ENCODE data around the gene KANSL1.

Gene KANSL1

GRCh38 chr17:46003907-46004748, 189.1 kb downstream of the KANSL1 start:
- in situ Hi-C loops (cut with HindIII; ENCODE audit: low sequenced_read_pairs): no loop called here

DNA sequence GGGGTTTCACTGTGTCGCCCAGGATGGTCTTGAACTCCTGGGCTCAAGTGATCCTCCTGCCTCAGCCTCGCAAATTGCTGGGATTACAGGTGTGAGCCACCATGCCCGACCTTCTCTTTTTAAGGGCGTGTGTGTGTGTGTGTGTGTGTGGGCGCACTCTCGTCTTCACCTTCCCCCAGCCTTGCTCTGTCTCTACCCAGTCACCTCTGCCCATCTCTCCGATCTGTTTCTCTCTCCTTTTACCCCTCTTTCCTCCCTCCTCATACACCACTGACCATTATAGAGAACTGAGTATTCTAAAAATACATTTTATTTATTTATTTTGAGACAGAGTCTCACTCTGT, 190.3 kb downstream of the KANSL1 start:
- in situ Hi-C loops (cut with HindIII; ENCODE audit: low sequenced_read_pairs): no loop called here

- in situ Hi-C loops (cut with HindIII; ENCODE audit: low sequenced_read_pairs): no loop called here
Measured at GRCh38 chr17:46002311-46002972, 190.8 kb downstream of the KANSL1 start.

- in situ Hi-C loops (cut with HindIII; ENCODE audit: low sequenced_read_pairs): no loop called here
Measured at GRCh38 chr17:46001390-46002310, 191.6 kb downstream of the KANSL1 start.

GRCh38 chr17:46000757-46001156, 192.5 kb downstream of the KANSL1 start:
- in situ Hi-C loops (cut with HindIII; ENCODE audit: low sequenced_read_pairs): no loop called here

GRCh38 chr17:46000292-46000691, 192.9 kb downstream of the KANSL1 start:
- in situ Hi-C loops (cut with HindIII; ENCODE audit: low sequenced_read_pairs): no loop called here

- in situ Hi-C loops (cut with HindIII; ENCODE audit: low sequenced_read_pairs): no loop called here
Measured at GRCh38 chr17:45999900-46000290, 193.3 kb downstream of the KANSL1 start.

DNA sequence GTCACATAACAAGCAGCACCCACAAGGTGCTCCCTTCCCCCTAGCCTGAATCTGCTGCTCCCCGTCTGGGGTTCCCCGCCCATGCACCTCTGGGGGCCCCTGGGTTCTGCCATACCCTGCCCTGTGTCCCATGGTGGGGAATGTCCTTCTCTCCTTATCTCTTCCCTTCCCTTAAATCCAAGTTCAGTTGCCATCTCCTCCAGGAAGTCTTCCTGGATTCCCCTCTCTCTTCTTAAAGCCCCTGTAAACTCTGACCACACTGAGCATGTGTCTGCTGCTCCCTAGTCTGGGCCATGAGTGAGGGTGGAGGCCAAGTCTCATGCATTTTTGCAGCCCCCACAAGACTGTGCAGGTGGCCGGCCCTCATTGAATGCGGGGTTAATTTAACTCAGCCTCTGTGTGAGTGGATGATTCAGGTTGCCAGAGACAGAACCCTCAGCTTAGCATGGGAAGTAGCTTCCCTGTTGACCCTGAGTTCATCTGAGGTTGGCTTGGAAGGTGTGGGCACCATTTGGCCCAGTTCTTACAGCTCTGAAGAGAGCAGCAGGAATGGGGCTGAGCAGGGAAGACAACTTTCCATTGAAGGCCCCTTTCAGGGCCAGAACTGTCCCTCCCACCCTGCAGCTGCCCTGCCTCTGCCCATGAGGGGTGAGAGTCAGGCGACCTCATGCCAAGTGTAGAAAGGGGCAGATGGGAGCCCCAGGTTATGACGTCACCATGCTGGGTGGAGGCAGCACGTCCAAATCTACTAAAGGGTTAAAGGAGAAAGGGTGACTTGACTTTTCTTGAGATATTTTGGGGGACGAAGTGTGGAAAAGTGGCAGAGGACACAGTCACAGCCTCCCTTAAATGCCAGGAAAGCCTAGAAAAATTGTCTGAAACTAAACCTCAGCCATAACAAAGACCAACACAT, 194.0 kb downstream of the KANSL1 start, which contains the start of gene STH:
TSS of gene STH (plus strand) at position 264 of the 913 bp plus-strand sequence. CDS start at position 294, 30 bp downstream.
- in situ Hi-C loops (cut with HindIII; ENCODE audit: low sequenced_read_pairs): no loop called here

- in situ Hi-C loops (cut with HindIII; ENCODE audit: low sequenced_read_pairs): no loop called here
Measured at GRCh38 chr17:45997624-45998023, 195.6 kb downstream of the KANSL1 start.

- in situ Hi-C loops (cut with HindIII; ENCODE audit: low sequenced_read_pairs): no loop called here
Measured at GRCh38 chr17:45997166-45997565, 196.1 kb downstream of the KANSL1 start.

GRCh38 chr17:45996282-45996937, 196.8 kb downstream of the KANSL1 start:
- in situ Hi-C loops (cut with HindIII; ENCODE audit: low sequenced_read_pairs): no loop called here

GRCh38 chr17:45995627-45996270, 197.5 kb downstream of the KANSL1 start:
- in situ Hi-C loops (cut with HindIII; ENCODE audit: low sequenced_read_pairs): no loop called here

DNA sequence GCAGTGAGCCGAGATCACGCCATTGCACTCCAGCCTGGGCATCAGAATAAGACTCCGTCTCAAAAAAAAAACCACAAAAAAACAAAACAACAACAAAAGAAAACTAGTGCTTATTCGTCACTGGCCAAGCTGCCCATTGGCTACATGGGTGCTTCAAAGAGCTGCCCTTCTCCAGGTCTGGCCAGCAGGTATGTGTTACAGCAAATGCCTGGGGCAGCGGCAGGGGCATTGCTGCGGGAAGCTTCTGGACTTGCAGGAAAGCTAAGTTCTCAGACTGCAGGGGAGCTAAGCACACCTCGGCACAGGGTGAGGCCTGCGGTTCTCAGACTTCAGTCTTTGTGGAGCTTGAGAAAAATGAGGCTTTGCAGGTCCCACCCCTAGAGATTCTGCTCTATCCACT, 198.2 kb downstream of the KANSL1 start:
- in situ Hi-C loops (cut with HindIII; ENCODE audit: low sequenced_read_pairs): no loop called here

DNA sequence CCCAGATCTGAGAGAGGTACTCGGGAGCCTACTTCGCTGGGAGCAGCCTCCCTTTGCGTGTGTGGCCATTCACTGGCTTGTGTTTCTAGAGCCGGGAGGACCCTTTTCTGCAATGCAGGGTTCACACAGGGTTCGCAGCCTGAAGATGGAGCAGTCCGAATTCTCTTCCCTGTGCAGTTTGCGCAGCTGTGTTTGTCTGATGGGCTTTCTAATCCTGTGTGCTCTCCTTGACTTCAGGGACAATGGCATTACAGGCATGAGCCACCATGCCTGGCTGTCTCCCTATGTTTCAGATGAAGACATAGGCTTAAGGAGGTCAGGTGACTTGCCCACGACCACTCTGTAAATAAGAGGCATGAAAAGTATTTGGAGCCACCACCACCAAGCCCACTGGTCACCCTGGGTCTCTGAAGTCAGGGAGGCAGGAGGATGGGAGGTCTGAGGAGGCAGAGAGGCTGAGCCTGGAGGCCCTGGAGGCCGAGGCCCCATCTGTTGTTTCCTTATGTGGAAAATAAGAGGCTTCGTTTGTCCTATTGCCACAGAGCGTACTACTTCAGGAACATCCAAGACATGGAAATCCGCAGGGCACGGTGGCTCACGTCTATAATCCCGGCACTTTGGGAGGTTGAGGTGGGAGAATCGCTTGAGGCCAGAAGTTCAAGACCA, 199.1 kb downstream of the KANSL1 start:
- in situ Hi-C loops (cut with HindIII; ENCODE audit: low sequenced_read_pairs): no loop called here

- in situ Hi-C loops (cut with HindIII; ENCODE audit: low sequenced_read_pairs): no loop called here
Measured at GRCh38 chr17:45992904-45993303, 200.3 kb downstream of the KANSL1 start.

DNA sequence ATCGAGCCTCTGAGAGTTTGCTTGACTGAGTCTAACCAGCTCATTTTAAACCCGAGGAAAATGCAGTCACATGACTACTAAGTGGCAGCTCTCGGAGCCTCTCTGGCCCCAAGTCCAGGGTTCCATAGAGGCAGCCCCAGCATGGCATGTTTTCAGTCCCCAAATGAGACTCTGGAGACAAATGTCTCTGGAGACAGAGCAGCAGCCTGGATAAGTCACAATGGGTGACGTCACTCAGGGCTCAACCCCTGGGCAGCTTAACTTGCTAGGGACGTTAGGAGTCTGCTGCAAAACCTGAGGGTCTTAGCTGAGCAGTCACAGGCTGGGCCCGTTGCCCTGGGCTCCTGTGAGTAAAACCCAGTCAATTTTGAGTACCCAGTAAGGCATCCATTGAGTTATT, 201.1 kb downstream of the KANSL1 start:
- in situ Hi-C loops (cut with HindIII; ENCODE audit: low sequenced_read_pairs): no loop called here

DNA sequence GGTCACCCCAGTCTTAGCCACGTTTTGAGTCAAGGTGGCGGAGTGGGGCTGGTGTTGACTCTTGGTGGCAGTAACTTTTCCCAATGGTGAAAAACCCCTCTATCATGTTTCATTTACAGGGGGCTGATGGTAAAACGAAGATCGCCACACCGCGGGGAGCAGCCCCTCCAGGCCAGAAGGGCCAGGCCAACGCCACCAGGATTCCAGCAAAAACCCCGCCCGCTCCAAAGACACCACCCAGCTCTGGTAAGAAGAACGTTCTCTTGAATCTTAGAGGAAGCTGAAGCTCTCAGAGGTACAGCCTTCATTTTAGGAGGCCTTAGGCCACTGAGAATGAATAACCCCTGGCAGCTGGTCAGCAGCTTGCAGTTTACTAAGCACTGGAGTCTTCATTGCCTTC, 201.9 kb downstream of the KANSL1 start:
- in situ Hi-C loops (cut with HindIII; ENCODE audit: low sequenced_read_pairs): no loop called here

DNA sequence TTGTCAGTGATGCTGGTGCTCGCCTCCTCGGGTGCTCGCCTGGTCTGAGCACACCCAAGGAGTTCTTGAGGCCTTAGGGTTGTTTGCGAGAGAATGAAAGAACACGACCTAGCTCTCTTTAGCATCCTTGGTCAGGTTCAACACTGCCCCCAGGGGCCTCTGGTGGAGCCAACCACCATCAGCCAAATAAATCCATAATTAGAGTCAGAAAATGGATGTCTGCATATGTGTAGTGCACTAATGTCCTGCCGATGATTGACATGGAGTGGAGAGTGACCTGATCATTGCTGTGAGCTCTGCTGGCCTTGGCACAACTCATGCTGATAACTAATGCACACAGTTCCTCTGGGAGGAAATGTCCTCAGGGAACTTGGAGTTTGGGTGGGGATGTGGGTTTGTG, 202.3 kb downstream of the KANSL1 start:
- in situ Hi-C loops (cut with HindIII; ENCODE audit: low sequenced_read_pairs): no loop called here

- in situ Hi-C loops (cut with HindIII; ENCODE audit: low sequenced_read_pairs): no loop called here
Measured at GRCh38 chr17:45989759-45990158, 203.5 kb downstream of the KANSL1 start.
